GM21717 (cell line): ENCODE results near the gene CTTNBP2NL.
"Not testable (repeated sequence)": the region's sequence is repeated elsewhere in the genome, so short reads cannot be mapped to it uniquely, and the experiment has no call there.

Experiments used
- ATAC-seq: cut with Tn5 transposase; IDR thresholded peaks from one replicate; pipeline ENCODE4 v1.9.1; 2021; ENCODE audit warnings: mild to moderate bottlenecking, moderate library complexity; ENCODE audit not compliant: unreplicated experiment

The CTTNBP2NL gene

DNA sequence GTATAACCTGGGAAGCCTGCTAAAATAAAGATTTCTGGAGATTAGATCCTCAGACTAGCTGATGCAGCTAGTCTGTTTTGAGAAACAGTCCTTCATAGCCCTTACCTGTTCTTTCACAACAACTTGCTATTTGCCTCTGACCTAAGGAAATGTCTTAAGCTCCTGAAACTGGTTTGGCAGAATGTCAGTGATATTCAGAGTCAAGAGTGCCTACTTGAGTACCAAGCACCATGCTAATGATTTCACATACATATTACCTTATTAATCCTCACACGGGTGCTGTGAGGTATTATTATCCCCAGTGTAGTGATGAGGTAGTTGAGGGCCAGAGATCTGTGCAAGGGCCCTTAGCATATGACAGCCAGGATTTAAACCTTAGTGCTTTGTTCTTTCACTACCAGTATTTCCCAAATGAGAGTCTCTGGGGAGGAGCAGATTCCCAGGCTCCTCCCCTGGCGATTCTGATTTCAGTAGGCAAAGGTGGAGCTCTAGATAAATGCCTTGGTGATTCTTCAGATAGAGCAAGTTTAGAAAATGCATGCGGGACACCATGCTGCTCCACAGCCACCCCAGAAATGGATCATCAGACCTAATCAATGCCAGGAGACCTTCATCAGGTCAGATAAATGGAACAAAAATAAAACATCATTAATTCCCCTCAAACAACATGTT is 65.3 kb downstream of the CTTNBP2NL start:
- no peak for ATAC-seq

- no peak for ATAC-seq
Observed at GRCh38 chr1:112462953-112463279, 66.9 kb downstream of the CTTNBP2NL start.

DNA sequence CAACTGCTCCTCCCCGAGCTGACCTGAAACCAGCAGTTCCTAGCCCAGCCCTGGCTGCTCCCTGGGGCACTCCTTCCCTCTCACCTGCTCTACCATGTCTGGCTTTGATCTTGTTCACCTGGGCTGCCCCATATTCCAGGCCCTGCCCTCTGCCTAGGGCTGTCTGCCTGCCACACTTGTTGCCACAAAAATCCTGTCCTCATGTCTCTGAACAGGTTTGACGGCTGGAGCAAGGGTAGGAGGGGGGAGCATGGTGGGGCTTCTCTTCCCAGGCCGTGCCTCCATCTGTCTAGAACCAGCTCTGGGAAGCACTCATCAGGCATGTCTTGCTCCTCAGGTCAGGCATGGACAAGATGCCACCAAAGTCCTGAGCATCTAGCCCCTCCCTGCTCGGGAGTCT is 68.5 kb downstream of the CTTNBP2NL start:
- ATAC-seq: no peak

DNA sequence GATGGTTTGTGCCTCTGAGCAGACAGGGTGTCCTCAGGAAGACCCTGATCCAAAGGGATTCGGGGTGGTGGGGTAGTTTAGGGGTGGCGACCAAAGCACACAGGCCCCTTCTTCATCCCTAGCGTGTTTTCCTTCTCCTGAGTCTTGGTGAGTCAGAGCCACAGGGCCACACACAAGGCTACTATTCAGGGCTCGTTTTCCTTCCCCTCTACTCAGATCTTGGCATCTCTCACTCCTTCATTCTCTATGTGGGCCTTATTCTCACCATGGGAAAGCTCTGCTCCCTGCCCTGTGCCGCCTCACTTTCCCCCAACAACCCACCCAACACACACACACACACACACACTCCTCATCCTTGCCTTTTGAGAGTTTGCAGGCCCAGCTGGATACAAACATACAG is 69.1 kb downstream of the CTTNBP2NL start:
- ATAC-seq: no peak

- ATAC-seq: peak; percentile 86
Observed at GRCh38 chr1:112466078-112466660, 70.2 kb downstream of the CTTNBP2NL start.

DNA sequence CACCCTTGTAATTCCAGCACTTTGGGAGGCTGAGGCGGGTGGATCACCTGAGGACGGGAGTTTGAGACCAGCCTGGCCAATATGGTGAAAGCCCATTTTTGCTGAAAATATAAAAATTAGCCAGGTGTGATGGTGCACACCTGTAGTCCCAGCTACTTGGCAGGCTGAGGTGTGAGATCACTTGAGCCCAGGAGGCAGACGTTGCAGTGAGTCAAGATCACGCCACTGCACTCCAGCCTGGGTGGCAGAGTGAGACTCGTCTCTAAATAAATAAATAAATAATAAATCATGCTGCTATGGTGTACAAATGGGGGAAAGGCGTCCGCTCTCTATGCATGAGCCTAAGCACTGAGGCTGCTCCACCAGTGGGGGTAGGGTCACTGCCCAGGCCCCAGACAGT is 74.3 kb downstream of the CTTNBP2NL start:
- not testable (repeated sequence) for ATAC-seq

DNA sequence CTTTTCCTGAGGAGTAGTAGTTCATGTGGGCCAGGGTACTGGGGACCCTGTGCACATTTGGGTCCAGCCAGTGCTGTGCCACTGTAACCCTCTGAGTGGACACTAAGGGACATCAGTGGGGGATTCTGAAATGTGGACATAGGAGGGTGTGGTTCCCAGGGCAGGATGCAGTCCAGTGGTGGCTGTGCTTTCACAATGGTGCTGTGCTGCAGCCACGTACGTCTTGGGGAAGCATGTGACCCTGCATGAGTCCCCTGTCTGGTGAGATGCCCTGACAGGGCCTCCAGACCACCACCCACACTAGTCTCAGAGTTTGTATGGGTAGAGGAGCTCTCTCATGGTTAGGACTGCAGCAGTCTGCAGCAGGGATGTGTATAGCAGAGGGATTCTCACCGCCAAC is 75.0 kb downstream of the CTTNBP2NL start:
- no peak for ATAC-seq

DNA sequence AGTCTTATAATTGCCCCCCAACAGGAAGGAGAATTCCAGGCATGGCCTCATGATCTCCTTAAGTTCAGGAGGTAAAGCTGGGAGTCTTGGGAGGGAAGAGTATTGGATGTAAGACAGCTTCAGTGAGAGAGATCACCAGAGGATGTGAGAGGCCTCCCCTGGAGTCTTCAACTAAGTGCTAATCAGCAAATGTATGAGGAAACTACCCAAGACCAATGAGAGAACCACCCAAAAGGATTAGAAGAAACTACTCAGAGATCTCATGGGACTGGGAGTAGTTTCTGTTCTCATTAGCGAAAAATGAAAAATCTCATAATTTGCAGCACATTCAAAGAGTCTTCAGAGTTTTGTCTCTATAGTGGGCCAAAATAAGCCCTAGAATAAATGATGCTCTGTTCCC is 76.1 kb downstream of the CTTNBP2NL start:
- no peak for ATAC-seq

DNA sequence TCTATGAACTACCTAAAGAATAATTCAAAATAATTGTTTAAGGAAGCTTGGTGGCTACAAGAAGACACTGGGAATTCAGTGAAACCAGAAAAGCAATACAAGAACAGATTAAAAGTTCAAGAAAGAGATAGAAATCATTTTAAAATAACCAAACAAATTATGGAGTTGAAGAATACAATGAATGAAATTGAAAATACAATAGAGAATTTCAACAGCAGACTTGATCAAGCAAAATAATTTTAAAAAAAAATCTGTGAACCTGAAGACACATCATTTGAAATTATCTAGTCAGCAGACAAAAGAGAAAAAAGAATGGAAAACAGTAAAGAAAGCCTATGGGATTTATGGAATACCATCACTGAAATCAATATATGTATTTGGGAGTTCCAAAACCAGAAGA is 81.5 kb downstream of the CTTNBP2NL start:
- no peak for ATAC-seq

- no peak for ATAC-seq
Observed at GRCh38 chr1:112478314-112478713, 82.3 kb downstream of the CTTNBP2NL start.

DNA sequence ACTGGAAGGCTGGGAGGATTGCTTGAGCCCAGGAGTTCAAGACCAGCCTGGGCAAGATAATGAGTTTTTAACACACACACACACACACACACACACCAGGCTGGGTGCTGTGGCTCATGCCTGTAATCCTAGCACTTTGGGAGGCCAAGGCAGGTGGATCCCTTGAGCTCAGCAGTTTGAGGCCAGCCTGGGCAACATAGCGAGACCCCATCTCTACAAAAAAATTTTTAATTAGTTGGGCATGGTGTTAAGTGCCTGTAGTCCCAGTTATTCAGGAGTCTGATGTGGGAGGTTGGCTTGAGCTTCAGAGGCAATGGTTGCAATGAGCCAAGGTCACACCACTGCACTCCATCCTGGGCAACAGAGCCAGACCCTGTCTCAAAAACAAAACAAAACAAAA is 90.0 kb downstream of the CTTNBP2NL start:
- not testable (repeated sequence) for ATAC-seq

DNA sequence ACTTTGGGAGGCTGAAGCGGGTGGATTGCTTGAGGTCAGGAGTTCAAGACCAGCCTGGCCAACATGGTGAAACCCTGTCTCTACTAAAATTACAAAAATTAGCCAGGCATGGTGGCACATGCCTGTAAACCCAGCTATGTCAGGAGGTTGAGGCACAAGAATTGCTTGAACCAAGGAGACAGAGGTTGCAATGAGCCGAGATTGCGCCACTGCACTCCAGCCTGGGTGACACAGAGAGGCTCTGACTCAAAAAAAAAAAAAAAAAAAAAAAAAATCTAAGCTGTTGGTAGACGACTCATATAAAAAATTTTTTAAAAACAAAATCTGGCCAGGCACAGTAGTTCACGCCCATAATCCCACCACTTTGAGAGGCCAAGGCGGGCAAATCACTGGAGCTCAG is 91.7 kb downstream of the CTTNBP2NL start:
- ATAC-seq: not testable (repeated sequence)

DNA sequence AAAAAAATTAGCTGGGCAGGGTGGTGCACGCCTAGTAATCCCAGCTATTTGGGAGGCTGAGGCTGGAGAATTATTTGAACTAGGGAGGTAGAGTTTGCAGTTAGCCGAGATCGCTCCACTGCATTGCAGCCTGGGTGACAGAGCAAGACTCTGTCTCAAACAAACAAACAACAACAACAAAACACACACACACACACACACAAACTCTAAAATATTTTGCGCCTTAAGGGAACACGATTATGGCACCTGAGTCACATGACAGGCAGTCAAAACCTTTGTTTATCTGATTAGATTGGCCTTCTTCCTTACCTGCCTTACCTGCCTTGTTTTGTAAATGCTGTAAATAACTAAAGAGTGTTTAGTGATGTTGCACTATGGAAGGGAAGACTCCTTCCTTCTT is 92.1 kb downstream of the CTTNBP2NL start:
- no peak for ATAC-seq

GRCh38 chr1:112492076-112492475 is 96.1 kb downstream of the CTTNBP2NL start:
- ATAC-seq: no peak

GRCh38 chr1:112493351-112493750 is 97.3 kb downstream of the CTTNBP2NL start:
- no peak for ATAC-seq

DNA sequence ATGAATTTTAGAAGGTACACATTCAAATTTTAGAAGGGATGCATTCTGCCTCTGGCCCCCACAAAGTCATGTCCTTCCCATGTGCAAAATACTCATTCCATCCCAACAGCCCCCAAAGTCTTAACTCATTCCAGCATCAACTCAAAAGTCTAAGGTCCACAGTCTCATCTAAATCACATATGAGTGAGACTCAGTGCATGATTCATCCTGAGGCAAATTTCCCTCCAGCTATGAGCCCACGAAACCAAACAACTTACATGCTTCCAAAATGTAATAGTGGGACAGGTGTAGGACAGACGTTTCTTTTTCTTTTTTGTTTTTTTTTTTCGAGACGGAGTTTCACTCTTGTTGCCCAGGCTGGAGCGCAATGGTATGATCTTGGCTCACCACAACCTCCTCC is 100.3 kb downstream of the CTTNBP2NL start:
- no peak for ATAC-seq

DNA sequence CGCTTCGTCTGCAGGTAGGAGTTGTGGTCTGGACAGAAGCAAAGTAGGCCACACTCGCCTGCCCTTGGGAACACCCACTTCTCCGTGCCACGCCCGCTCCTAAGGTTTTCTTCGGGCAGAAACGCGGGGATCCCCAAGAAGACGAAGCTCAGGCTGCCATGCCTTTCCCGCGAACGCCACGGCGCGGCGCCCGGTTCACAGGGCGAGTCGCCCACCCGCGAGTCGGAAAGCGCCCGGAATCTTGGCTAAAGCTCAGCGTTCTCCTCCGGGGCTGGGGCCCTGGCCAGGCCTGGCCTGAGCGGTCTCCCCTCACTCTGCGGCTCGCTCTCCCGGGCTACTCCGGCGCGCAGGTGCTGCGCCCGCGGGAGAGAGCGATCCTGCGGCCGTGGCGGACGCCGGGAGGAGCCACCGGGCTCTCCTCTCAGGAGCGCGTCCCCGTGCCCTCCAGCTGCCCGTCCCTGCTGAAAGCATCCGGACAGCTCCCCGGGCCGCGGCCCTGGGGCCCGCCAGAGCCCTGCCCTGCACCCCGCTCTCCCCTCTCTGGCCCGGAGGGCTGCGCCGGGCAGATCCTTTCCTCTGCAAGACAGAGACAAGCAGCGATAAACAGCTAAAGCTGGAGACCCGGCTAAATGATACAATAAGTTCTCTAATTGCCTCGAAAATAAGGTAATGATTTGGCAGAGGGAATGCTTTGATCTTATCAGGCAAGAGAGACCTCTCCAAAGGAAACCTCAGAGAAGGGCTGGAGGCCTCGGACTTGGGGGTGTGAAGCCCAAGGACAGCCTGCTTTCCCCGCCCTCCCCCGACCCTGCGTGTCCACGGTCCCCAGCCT is 106.0 kb downstream of the CTTNBP2NL start:
- no peak for ATAC-seq

- no peak for ATAC-seq
Observed at GRCh38 chr1:112502826-112503225, 106.8 kb downstream of the CTTNBP2NL start.

DNA sequence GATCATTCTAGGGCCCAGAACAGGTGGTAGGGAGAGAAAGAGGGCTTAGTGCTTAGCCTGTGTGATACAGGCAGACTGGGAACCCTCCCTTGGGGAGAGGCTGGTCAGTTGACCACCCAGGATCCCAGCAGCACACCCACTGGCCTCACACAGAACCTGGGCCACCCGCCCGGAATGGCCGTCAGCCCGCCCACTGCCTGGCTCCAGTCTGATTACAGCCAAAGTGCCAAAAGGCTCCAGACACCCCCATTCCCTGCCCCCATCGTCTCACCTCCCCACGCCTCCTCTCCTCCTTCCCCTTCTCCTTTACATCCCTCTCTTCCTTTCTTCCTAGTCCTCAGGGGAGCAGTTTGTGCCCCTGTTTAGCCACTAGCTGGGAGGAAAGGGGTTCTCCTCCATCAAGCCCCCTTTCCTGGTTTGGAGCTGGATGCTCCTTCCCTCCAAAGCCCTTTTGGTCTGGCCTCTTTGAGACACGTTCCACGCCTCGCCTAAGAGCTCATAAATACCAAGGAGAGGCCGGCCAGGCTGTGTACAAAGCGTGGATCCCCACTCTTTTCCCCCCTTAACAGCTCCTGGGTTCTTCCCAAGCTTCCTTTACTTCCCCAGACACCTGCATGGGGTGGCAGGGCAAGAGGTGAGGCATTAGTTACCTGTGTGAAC is 108.1 kb downstream of the CTTNBP2NL start:
- no peak for ATAC-seq

- no peak for ATAC-seq
Observed at GRCh38 chr1:112504661-112505399, 108.8 kb downstream of the CTTNBP2NL start.

DNA sequence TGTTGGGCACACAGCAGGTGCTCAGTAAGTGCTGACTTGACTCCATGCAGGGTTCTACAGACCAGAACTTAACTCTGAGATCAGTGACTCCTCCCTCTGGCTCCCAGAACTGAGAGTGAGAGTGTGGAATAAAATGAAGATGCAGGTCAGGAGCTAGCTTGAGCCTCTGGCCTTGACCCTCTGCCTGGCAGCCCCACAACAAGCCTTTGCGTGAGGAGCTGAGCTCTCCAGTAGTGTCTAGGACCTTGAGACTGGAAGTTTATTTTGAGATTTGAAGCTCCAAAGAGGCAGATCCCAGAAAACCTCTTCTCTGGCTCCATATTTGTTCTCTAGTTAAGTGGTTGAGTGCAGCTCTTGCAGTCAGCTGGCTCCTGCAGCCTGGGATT is 109.4 kb downstream of the CTTNBP2NL start:
- no peak for ATAC-seq
